NOMO-1 treated with dmso at 0.1 percent for 144 hours (cell line): ENCODE data around the gene PPIG.
"Not testable (repeated sequence)": the region's sequence is repeated elsewhere in the genome, so short reads cannot be mapped to it uniquely, and the experiment has no call there.

Experiments used
- DNase-seq: peaks from one replicate; lab custom pipeline; 2025; ENCODE audit not compliant: unreplicated experiment; lab: John Stamatoyannopoulos, UW

The PPIG gene

DNA sequence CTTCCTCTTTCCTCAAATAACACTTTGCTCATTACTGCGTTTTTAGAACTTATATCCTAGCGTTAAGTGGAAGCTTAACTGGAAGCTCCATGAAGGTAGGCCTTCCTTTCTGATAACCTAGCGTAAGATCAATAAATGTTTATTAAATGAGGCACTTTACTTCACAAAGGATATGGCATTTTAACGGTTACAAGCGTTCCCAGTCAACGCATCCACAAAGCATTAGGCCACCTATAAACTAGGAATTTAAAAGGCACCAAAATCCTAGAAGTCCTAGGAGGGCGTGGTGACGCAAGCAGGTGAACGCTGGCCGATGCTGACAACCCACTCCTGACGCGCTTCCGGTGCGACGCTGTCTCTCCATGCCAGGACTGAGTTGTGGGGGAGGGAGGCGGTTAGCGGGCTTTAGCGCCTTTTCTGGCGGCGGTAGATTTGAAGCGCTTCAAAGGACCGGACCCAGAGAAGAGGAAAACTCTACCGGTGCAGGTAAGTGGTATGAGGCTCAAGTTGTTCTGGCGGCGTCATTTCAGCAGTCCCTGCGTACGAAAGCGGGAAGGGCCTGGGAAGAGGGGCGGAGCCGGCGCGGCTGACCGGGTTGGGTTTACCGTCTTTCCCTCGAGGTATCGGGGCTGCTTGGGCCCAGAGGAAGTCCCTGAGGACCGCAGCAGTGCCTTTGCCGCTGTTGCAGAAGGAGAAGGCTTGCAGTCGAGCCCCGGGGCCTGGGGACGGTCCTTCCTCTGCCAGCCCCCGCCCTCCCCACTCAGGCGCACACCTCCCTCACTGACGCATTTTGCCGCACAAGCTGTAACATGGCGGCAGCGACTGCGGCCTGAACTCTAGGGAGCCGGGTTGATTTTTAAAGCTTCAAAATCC is at the start of gene PPIG:
TSS of gene PPIG (plus strand) at position 347 of the 873 bp plus-strand sequence. CDS start 19,691 bp downstream, outside the sequence.
- DNase-seq, result peak; percentile 91

DNA sequence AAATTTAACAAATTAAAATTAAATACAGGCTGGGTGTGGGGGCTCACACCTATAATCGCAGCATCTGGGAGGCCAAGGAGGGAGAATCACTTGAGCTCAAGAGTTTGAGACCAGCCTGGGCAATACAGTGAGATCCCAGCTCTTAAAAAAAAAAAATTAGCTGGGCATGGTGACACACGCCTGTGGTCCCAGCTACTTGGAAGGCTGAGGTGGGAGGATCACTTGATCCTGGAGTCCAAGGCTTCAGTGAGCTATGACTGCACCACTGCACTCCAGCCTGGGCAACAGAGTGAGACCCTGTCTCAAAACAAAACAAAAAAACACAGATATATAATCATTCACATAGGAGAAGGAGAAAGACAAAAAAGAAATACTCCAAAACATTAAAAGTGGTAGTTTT is 44.7 kb upstream of the PPIG start:
- not testable (repeated sequence) for DNase-seq

DNA sequence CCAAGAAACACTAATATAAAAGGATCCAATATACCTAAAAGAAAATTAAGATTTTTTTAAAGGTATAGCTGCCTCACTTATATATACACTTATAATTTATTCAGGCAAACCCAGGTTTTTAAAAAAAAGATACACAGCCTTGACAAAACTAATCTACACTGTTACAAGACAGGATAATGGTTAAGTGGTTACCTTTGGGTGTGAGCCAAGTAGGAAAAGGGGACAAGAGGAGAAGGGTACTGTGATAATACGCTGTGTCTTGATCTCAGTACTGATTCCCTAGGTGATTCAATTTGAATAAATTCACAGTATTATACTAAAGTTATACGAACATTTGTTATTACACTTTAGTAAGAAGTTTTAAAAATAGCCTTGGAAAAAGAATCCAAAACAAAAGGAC is 44.0 kb upstream of the PPIG start:
- no peak for DNase-seq

DNA sequence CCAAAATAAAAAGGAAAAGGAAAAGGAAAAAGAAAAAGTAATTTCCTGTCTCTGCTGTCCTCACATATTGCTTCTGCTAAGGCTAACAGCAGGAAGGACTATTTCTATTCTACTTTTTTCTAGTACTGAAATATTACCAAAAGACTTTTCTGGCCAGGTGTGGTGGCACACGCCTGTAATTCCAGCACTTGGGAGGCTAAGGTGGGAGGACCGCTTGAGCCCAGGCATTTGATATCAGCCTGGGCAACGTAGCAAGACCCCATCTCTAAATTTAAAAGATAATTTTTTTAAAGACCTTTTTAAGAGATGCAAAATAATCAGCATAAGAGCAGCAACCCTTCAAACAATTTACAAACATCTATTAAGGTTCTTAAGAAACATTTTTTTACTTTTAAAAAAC is 41.7 kb upstream of the PPIG start:
- no peak for DNase-seq

DNA sequence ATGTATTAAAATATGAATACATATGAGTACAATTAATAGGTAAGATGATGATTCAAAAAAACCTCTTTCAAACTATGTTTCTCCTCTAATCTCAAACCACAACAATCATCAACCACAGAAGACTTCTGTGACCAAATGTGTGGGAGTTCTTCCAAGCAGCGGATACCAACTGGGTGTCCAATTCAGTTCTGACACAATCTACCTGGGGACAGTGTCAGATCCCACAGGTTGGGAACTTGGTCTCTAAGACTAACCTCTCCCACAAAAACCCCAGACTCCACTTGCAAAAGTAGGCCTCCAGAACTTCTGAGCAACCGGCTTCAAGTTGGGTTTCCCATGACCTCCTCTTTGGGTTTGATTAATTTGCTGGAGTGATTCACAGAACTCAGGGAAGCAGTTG is 37.4 kb upstream of the PPIG start:
- DNase-seq, result no peak

DNA sequence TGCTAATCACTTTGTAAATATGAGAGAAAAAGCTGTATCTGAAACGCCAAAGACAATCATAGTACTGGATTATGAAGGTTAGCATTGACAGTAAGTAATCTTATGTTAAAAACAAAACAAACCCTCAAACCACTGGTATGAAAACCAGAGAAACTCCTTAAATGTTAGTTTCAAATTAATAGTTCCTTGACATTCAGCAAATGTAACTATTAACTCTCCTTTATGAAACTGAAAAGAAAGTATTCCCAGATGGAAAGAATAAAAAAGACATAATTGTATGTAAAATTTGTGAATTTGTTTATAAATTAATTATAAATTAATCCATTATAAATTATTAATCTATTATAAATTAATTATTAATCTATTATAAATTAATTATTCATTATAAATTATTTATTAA is 22.8 kb upstream of the PPIG start:
- DNase-seq, result no peak

DNA sequence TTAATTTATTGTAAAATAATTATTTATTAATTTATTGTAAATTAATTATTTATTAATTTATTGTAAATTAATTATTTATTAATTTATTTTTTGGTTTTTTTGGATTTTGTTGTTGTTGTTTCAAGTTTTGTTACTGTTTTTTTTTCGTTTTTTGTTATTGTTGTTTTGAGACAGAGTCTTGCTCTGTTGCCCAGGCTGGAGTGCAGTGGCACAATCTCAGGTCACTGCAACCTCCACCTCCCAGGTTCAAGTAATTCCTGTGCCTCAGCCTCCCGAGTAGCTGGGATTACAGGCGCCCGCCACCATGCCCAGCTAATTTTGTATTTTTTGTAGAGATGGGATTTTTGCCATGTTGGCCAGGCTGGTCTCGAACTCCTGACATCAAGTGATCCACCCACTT is 22.1 kb upstream of the PPIG start:
- DNase-seq, result not testable (repeated sequence)

DNA sequence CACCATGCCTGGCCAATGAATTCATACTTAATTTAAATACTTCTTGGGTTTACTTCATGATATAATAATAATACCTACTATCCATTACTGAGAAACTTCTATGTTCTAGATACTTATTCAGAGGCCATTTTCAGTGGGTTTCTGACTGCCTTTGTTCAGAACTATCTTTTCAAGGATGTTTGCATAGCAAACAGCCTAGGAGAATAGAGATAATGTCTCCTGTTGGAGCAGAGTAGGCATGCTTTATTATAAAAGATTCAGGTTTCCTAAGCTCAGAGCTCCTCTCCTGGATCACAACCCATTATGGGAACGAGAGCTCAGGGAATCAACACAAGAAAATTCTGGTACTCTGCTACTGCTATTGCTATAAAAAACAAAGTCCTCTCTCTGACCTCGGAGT is 21.6 kb upstream of the PPIG start:
- no peak for DNase-seq

DNA sequence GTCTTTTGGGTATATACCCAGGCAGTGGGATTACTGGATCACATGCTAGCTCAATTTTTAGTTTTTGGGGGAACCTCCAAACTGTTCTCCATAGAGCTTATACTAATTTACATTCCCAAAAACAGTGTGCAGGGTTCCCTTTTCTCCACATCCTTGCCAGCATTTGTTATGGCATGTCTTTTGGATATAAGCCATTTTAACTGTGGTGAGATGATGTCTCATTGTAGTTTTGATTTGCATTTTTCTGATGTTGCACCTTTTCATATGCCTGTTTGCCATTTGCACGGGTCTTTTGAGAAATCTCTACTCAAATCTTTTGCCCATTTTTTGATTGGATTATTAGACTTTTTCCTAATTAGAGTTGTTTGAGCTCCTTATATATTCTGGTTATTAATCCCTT is 18.5 kb upstream of the PPIG start:
- DNase-seq, result no peak

DNA sequence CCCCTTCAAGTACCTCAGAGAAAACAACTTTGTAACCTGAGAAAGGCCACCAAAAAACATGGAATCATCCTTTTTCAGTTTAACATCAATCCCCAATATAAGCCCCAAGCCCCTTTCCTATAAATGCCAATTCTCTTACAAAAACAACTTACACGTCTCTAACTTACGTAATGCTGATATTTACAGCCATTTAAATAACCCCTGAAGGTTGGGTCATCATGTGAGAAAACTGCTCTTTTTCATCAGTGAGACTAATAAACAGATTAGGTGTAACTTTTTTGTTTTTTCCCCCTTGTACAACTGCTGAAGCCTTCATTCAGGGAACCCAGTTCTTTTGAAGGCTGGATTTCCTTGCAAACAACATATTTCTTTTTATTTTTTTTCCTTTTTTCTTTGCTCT is 14.2 kb upstream of the PPIG start:
- no peak for DNase-seq

DNA sequence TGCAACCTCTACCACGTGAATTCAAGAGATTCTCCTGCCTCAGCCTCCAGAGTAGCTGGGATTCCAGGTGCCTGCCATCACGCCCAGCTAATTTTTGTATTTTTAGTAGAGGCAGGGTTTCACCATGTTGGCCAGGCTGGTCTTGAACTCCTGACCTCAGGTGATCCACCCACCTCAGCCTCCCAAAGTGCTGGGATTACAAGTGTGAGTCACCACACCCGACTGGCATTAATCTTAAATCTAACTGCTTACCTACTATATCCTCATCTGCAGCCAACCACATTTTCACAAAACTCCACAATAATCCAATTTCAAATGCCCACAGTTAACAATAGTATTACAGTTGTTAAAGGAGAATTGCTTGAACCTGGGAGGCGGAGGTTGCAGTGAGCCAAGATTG is 13.4 kb upstream of the PPIG start:
- DNase-seq, result not testable (repeated sequence)

DNA sequence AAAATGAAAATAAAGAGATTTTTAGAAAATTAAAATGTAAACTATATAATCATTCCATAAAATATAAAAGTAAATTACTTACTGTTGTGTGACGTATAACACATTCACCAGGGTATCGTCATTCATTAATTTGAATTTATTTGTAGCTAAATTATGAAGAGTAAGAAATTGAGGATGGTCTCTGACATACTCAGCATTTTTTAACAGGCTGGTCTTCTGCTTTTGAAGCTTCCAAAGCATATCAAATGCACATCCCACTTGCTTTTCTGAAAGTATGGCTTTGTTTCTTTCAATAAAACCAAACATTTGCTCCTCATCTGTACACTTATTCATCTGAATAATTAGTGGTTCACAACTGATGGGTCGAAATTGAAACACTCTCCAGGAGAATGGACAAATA is 12.6 kb upstream of the PPIG start:
- DNase-seq, result no peak

DNA sequence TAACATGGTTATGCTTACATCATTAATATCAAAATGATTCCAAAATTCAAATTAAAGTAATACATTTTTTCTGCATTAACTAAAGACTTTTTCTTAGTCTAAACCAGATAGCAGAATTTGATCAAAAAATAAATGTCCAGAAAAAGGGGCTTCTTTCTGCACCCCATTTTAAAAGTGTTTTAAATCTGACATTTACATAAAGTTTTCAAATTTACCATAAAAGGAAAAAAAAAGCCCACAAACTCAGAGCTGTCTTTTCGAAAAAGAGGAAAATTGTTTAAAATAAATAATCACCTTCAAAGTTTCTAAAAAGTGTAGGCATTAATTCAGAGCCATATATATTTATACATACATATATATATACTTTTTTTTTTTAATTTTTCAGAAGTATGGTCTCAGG is 12.0 kb upstream of the PPIG start:
- DNase-seq, result no peak

DNA sequence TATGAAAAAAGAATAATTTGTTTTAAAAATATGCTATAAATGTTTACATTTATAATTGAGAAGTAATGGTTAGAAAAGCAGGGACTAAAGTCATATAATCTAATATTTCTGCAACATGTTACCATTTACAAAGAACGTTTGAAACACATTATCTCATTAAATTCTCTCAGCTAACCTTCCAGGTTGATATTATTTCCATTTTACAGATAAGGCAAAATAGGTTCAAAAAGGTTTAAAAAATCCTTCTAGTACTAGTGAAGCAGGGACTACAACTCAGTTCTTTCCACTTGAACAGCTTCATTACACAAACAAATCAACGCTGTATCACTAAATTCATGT is 11.4 kb upstream of the PPIG start:
- DNase-seq, result no peak

DNA sequence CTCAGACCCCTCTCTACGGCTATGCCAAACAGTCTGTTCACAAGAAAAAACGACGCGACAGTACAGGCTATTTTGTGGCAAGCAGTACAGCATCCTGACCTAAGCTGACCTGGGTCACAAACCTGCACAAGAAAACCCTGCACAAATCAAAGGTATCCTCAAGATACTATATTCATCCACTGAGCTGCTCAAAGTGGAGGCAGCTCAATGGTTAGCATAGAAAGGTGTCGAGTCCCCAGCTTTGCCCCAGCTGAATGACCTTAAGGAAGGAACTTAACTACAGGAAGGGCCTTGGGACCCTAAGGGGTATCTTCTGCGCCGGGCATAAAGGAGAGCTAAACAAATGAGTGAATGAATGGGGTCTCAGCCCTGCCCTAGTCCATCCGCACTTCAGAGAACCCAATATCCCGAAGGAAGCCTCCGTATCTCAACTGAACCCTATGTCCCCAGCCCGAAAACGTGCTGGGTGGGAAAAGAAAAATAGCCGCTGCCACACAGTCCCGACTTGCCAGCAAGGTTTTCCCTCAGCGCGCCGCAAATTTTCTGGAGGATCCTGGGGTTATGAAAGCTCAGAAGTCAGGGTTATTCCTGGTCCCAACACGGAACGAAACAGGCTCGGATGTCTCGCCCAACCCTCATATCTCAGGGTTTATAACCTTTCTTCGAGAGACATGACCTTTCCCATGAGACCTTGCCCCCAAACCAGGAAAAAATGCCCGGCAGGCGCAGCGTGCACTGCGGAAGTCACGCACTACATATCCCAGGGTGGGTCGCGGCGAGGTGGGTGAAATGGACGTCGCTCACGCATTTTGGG is 10.8 kb upstream of the PPIG start, which contains the start of gene FASTKD1:
TSS of gene FASTKD1 (minus strand) at position 706 of the 814 bp plus-strand sequence. CDS start 1,836 bp downstream, outside the sequence.
- DNase-seq, result peak; percentile 92

DNA sequence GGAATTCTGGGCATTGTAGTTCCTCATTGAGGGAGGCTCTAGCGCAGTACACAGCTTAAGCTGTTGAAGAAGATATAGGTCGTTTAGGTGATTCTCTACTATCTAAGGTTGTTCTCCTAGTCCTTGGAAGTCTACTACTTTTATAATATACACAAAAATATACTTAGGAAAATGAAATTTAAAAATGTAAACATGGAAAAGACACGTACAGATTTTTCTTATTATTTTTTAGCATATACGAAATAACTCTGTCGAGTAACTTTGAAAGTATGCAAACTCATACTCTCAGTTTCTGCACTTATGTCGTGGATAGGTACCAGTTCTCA is 10.2 kb upstream of the PPIG start:
- DNase-seq, result no peak

DNA sequence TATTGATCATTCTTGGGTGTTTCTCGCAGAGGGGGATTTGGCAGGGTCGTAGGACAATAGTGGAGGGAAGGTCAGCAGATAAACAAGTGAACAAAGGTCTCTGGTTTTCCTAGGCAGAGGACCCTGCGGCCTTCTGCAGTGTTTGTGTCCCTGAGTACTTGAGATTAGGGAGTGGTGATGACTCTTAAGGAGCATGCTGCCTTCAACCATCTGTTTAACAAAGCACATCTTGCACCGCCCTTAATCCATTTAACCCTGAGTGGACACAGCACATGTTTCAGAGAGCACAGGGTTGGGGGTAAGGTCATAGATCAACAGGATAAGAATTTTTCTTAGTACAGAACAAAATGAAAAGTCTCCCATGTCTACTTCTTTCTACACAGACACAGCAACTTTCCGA is 9.6 kb upstream of the PPIG start:
- DNase-seq, result not testable (repeated sequence)

DNA sequence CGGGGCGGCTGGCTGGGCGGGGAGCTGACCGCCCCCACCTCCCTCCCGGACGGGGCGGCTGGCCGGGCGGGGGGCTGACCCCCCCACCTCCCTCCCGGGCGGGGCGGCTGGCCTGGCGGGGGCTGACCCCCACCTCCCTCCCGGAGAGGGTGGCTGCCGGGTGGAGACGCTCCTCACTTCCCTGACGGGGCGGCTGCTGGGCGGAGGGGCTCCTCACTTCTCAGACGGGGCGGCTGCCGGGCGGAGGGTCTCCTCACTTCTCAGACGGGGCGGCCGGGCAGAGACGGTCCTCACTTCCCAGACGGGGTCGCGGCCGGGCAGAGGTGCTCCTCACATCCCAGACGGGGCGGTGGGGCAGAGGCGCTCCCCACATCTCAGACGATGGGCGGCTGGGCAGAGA is 8.9 kb upstream of the PPIG start:
- not testable (repeated sequence) for DNase-seq

DNA sequence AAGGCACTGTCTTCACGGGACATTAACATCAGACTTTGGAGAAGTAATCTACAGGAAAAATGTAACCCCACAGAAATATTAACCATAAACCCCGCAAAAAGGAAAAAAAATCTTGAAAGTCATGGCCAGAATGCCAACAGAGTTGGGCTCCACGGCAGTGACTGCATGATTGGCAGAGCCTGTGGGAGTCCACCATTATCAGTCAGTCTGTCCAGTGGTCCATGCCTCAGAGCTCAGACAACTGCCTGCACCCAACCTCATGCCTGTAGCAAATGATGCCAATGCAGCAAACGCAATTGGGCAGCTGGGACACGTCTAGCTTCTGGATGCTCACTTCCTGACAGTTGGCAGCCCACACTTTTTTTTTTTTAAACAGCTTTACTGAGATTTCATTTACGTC is 5.1 kb upstream of the PPIG start:
- no peak for DNase-seq

DNA sequence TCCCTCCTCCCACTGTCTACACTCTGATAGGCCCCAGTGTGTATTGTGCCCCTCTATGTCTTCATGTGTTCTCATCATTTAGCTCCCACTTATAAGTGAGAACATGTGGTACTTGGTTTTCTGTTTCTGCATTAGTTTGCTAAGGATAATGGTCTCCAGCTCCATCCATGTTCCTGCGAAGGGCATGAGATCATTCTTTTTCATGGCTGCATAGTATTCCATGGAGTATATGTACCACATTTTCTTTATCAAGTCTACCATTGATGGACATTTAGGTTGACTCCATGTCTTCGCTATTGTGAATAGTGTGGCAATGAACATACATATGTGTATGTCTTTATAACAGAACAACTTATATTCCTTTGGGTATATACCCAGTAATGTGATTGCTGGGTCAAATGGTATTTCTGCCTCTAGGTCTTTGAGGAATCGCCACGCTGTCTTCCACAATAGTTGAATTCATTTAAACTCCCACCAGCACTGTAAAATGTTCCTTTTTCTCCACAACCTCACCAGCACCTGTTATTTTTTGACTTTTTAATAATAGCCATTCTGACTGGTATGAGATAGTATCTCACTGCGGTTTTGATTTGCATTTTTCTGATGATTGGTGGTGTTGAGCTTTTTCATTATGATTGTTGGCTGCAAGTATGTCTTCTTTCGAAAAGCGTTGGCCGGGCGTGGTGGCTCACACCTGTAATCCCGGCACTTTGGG is 1.4 kb upstream of the PPIG start:
- DNase-seq, result not testable (repeated sequence)

DNA sequence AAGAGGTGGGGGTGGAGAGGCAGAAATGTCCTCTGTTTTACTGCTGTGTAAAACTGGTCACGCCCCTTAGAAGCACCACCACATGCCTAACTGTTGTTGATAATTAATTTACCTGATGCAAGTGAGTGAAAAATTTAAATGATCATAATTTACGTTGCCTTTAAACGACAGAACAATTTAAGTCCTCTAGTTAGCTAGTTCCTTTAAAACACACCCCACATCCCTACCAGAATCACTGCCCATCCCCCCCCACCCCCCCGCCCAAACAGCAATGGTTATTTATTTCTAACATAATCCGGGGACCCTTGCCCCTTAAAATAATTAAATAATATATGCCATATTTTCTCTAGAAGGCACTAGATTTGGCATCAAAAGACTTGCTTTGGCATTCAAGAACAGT is 633 bp upstream of the PPIG start:
- no peak for DNase-seq

DNA sequence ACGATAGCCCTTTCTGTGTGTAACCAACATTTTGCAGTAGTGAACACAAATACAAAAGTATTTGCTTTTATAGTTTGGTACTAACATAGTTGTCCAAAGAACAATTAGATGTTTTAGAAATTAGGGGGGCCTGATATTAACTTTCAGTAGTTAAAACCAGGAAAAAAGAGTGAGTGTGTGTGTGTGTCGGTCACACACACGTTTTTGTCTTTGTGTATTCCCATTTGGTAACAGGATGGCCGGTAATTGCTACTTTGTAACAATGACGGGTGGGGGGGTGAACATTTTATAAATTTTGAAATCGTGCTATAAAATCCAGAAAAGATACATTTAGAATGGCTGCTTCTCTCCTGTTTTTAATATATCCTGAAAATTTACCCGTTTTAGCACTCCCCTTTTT is 1.5 kb downstream of the PPIG start:
- no peak for DNase-seq
